ENCODE results near the gene CRTC2.

Gene CRTC2

GRCh38 chr1:153976819-153977249, 18.4 kb upstream of the CRTC2 start:
- DNase-seq (ENCODE audit: low spot score), result no peak

- DNase-seq (ENCODE audit: low spot score), result no peak
These were observed 15.1 kb upstream of the CRTC2 start for GRCh38 chr1:153973525-153973924.

GRCh38 chr1:153973071-153973470, 14.7 kb upstream of the CRTC2 start:
- no peak for DNase-seq (ENCODE audit: low spot score)

- no peak for DNase-seq (ENCODE audit: low spot score)
These were observed 11.9 kb upstream of the CRTC2 start for GRCh38 chr1:153970346-153970745.

GRCh38 chr1:153968972-153969371, 10.6 kb upstream of the CRTC2 start:
- no peak for DNase-seq (ENCODE audit: low spot score)

GRCh38 chr1:153968408-153968807, 10.0 kb upstream of the CRTC2 start:
- no peak for DNase-seq (ENCODE audit: low spot score)

GRCh38 chr1:153968000-153968363, 9.6 kb upstream of the CRTC2 start:
- DNase-seq (ENCODE audit: low spot score), result no peak

- DNase-seq (ENCODE audit: low spot score), result peak; percentile 86
These were observed 8.9 kb upstream of the CRTC2 start, which contains the start of gene CREB3L4 for GRCh38 chr1:153967107-153967999. TSS of gene CREB3L4 (plus strand) at chr1:153967902. CDS start at chr1:153968526, 624 bp downstream.

- DNase-seq (ENCODE audit: low spot score), result no peak
These were observed 5.5 kb upstream of the CRTC2 start for GRCh38 chr1:153963850-153964331.

GRCh38 chr1:153963030-153963849, 4.8 kb upstream of the CRTC2 start, which contains the start of gene SLC39A1:
TSS of gene SLC39A1 (minus strand) at chr1:153963537. CDS start at chr1:153962715, 822 bp downstream.
- peak; percentile 97 for DNase-seq (ENCODE audit: low spot score)

GRCh38 chr1:153962088-153963029, 3.9 kb upstream of the CRTC2 start:
- no peak for DNase-seq (ENCODE audit: low spot score)

GRCh38 chr1:153961421-153961820, 3.0 kb upstream of the CRTC2 start:
- DNase-seq (ENCODE audit: low spot score), result no peak

GRCh38 chr1:153960206-153960605, 1.8 kb upstream of the CRTC2 start:
- DNase-seq (ENCODE audit: low spot score), result no peak

GRCh38 chr1:153959454-153959853, 1.0 kb upstream of the CRTC2 start:
- no peak for DNase-seq (ENCODE audit: low spot score)

GRCh38 chr1:153958961-153959260, 499 bp upstream of the CRTC2 start:
- DNase-seq (ENCODE audit: low spot score), result no peak

- no peak for DNase-seq (ENCODE audit: low spot score)
These were observed 685 bp downstream of the CRTC2 start for GRCh38 chr1:153957744-153958110.

- DNase-seq (ENCODE audit: low spot score), result no peak
These were observed 1.3 kb downstream of the CRTC2 start for GRCh38 chr1:153956997-153957715.

- no peak for DNase-seq (ENCODE audit: low spot score)
These were observed 3.6 kb downstream of the CRTC2 start for GRCh38 chr1:153954826-153955225.

- peak; percentile 89 for DNase-seq (ENCODE audit: low spot score)
These were observed 4.5 kb downstream of the CRTC2 start for GRCh38 chr1:153953859-153954365.

- DNase-seq (ENCODE audit: low spot score), result no peak
These were observed 6.6 kb downstream of the CRTC2 start for GRCh38 chr1:153951801-153952200.

GRCh38 chr1:153951183-153951582, 7.2 kb downstream of the CRTC2 start:
- DNase-seq (ENCODE audit: low spot score), result no peak

Measured in HuH-7.5 (cell line).